Measurements from ENCODE around the gene DCAF10. TPM values are rescaled to one million over a fixed set of nuclear protein-coding genes. Genes with fewer than 3 reads are reported as not detected.

DCAF10 gene
- total RNA-seq, 2 experiments from 2014 or later = 12.8 to 20.8 TPM

GRCh38 chr9:37784616-37785483 is 15.7 kb upstream of the DCAF10 start, which contains the start of gene EXOSC3:
Gene EXOSC3, minus strand, starts transcription at chr9:37785064. Its CDS starts 20 bp downstream, at chr9:37785044.
- ChIA-PET CTCF (ENCODE audit: unreplicated experiment) (no interaction called here), POLR2A (interaction anchor here (0.6 to 2.4 kb wide), 8 partner anchors 10 to 306 kb away, joined by 3 to 15 read pairs (median 5); partner anchors contain the start of genes DCAF10 and TOMM5)
- no TSS peak for BruUV-seq (replicated peaks)
- H3K79me2 ChIP-seq (ENCODE audit: insufficient read depth, low read depth, low read length) = peaks cover 49% of the 10 kb centered on the region
- no peak for TF ChIP-seq CTCF (conservative IDR thresholded peaks at IDR 0.05; ENCODE audit: low read length)
- no peak for TF ChIP-seq EZH2phosphoT487 (IDR thresholded peaks at IDR 0.05; ENCODE audit: borderline replicate concordance, low read depth, low read length)
- peak within 1 kb of the TSS; percentile 97 for H3K4me2 ChIP-seq (ENCODE audit: low read length)
- H3K36me3 ChIP-seq (ENCODE audit: insufficient read depth, low read length) = peaks cover 42% of the 10 kb centered on the region
- peak within 1 kb of the TSS; percentile 75 for H3K27ac ChIP-seq (ENCODE audit: low read depth, low read length, poor library complexity, severe bottlenecking)
- peak within 1 kb of the TSS; percentile 95 for H3K4me3 ChIP-seq (ENCODE audit: low read depth, low read length, poor library complexity, severe bottlenecking)
- H4K20me1 ChIP-seq (ENCODE audit: insufficient read depth, low read length) = peaks cover 12% of the 10 kb centered on the region
- no peaks in the 10 kb centered on the region for H3K9me2 ChIP-seq (ENCODE audit: insufficient read depth, low read length)
- intact Hi-C loops (cut with micrococcal nuclease; ENCODE audit: unreplicated experiment) = loop anchor here (1.0 kb wide), 1 partner anchor 15 kb away; the partner anchor contains the start of gene DCAF10
- DNase-seq (ENCODE audit: low spot score) = peak; percentile 94
- H3K9me3 ChIP-seq (ENCODE audit: low read length) = no peaks in the 10 kb centered on the region
- peak within 1 kb of the TSS; percentile 96 for H2AFZ ChIP-seq (ENCODE audit: low read length)
- peaks cover 24% of the 10 kb centered on the region for H3K4me1 ChIP-seq (ENCODE audit: insufficient read depth, low read length, poor library complexity, severe bottlenecking)

- Histone ChIP-seq H2AFZ (ENCODE audit: low read length) (no peak overlapping the region), H3K4me3 (ENCODE audit: low read depth, low read length, poor library complexity, severe bottlenecking) (no peak overlapping the region), H3K36me3 (ENCODE audit: insufficient read depth, low read length) (peaks cover 19% of the 10 kb centered on the region), H3K9me2 (ENCODE audit: insufficient read depth, low read length) (no peaks in the 10 kb centered on the region), H3K27ac (ENCODE audit: low read depth, low read length, poor library complexity, severe bottlenecking) (no peak overlapping the region), H3K4me2 (ENCODE audit: low read length) (no peak overlapping the region), H3K9me3 (ENCODE audit: low read length) (no peaks in the 10 kb centered on the region), H4K20me1 (ENCODE audit: insufficient read depth, low read length) (peaks cover 12% of the 10 kb centered on the region), H3K4me1 (ENCODE audit: insufficient read depth, low read length, poor library complexity, severe bottlenecking) (peaks cover 24% of the 10 kb centered on the region), H3K79me2 (ENCODE audit: insufficient read depth, low read depth, low read length) (peaks cover 32% of the 10 kb centered on the region)
- no peak for DNase-seq (ENCODE audit: low spot score)
- CTCF ChIA-PET (ENCODE audit: unreplicated experiment) = no interaction called here
- BruUV-seq (replicated peaks) = no TSS peak
- POLR2A ChIA-PET = no interaction called here
- TF ChIP-seq CTCF (conservative IDR thresholded peaks at IDR 0.05; ENCODE audit: low read length) = no peak
- no peak for TF ChIP-seq EZH2phosphoT487 (IDR thresholded peaks at IDR 0.05; ENCODE audit: borderline replicate concordance, low read depth, low read length)
- intact Hi-C loops (cut with micrococcal nuclease; ENCODE audit: unreplicated experiment) = no loop called here
Observed at GRCh38 chr9:37787059-37787458, 13.5 kb upstream of the DCAF10 start.

DNA sequence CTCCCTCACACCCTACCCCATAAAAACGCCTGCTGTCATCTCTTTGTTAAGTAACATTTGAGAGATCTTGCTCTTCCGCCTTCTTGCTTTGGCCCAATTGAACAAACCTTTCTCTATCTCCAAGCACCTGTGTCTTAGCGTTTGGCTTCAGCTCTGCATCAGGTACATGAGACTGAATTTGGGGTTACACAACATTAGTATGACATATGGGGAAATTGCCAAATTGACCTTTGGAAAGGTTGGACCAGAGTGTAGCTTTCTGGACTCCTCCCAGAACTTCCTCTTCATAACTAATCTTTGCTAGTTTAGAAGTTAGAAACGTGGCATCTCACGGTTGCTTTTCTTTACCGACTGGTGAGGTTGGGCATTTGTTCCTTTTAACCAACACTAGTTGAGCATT is 12.3 kb upstream of the DCAF10 start:
- Histone ChIP-seq H3K4me1 (ENCODE audit: insufficient read depth, low read length, poor library complexity, severe bottlenecking) (peaks cover 13% of the 10 kb centered on the region), H4K20me1 (ENCODE audit: insufficient read depth, low read length) (peaks cover 8% of the 10 kb centered on the region), H3K9me2 (ENCODE audit: insufficient read depth, low read length) (no peaks in the 10 kb centered on the region), H3K4me2 (ENCODE audit: low read length) (no peak overlapping the region), H3K27ac (ENCODE audit: low read depth, low read length, poor library complexity, severe bottlenecking) (no peak overlapping the region), H3K4me3 (ENCODE audit: low read depth, low read length, poor library complexity, severe bottlenecking) (no peak overlapping the region), H3K9me3 (ENCODE audit: low read length) (no peaks in the 10 kb centered on the region), H3K79me2 (ENCODE audit: insufficient read depth, low read depth, low read length) (peaks cover 19% of the 10 kb centered on the region), H2AFZ (ENCODE audit: low read length) (no peak overlapping the region), H3K36me3 (ENCODE audit: insufficient read depth, low read length) (peaks cover 7% of the 10 kb centered on the region)
- POLR2A ChIA-PET = interaction anchor here (1.2 kb wide), 1 partner anchor 10 kb away, joined by 6 read pairs; no protein-coding TSS in a partner anchor
- intact Hi-C loops (cut with micrococcal nuclease; ENCODE audit: unreplicated experiment) = no loop called here
- no peak for DNase-seq (ENCODE audit: low spot score)
- BruUV-seq (replicated peaks) = no TSS peak
- CTCF ChIA-PET (ENCODE audit: unreplicated experiment) = no interaction called here
- TF ChIP-seq CTCF (conservative IDR thresholded peaks at IDR 0.05; ENCODE audit: low read length) (no peak), EZH2phosphoT487 (IDR thresholded peaks at IDR 0.05; ENCODE audit: borderline replicate concordance, low read depth, low read length) (no peak)

Data from OCI-LY7 (cell line).